GM19467 (cell line): ENCODE data around the gene SLC22A15.
"Not testable (repeated sequence)": the region's sequence is repeated elsewhere in the genome, so short reads cannot be mapped to it uniquely, and the experiment has no call there.

ENCODE experiments used
- ATAC-seq: cut with Tn5 transposase; IDR thresholded peaks from one replicate; pipeline ENCODE4 v1.9.1; 2021; ENCODE audit warnings: mild to moderate bottlenecking, moderate library complexity; ENCODE audit not compliant: unreplicated experiment

The SLC22A15 gene

DNA sequence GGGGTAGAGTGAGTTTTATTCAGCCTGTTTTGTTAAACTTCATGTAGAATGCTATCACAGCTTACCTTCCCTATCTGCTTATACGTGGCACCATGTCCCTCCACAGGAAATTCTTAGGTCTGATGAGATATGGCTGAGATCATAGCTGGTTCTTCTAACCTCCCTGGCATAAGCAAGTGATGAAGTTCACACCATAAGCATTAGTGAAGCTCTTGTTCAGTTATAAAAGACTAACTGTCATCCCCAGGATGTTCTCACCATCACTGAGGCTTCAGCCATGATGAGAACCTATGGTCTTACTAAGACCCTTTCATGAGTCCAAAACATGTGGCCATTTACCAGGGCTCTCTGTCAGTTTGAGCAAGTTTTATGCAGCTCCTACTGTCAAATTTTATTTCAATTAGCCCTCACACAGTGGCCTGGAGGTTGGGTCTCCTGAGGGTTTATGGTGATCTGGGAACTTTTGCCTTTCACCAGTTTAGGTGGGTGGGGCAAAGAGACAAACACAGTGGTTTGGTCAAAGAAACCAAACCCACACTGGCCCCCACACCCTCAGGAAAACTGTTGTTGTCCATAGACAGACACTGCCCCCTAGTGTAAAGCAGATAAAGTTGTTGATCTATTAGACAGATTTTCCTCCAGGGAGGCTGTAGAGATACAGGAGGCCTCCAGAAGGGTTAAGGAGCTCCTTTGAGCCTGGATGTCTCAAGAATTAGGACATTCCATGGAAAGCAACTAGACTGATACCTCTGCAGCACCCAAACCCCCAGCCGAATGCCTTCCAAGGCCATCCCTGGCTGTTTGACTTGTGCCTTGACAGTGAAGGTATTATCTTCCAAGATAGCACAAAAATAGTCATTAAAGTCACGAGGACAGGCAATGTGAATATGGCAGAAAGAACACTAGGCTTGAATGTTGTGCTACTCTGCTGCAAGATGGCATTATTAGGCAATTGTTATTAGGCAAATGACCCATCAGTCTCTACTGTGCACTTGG is 5.0 kb downstream of the SLC22A15 start:
- ATAC-seq: no peak

GRCh38 chr1:115982400-115982799 is 6.1 kb downstream of the SLC22A15 start:
- no peak for ATAC-seq

DNA sequence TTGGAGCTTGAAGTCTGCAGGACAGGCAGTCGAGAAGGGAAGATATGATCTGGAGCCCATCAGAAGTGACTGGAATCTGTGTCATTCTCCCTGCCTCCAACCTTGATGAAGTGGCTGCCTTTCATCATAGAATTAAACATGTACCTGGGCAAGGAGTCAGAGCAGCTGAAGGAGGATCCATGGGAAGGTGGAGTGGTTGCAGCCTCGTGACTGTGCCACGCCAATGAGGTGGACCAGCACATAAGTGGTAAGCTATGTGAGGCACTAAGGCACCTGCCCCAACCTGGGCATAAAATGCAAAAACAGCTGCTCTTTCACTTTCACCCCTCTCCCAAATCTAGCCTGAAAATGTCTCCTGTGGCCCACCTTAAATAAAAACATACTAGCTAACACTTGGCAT is 7.3 kb downstream of the SLC22A15 start:
- ATAC-seq: no peak

DNA sequence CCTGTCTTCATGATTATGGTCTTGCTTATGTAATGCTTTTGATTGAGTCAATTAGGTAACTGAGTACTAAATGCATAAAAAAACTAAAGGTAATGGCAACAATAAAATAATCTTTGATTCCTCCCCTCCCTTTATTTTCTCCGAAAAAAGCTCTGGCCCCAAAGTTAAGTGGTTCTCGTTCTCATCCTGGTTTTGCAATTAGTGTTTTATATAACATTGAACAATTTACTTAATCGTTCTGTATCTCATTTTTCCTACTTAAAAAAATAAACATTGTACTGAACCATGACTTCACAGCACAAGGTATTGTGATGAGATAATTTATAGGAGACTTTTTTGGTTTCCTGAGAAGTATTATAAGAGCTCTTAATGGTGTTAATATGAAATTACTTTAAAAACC is 11.3 kb downstream of the SLC22A15 start:
- ATAC-seq: no peak

DNA sequence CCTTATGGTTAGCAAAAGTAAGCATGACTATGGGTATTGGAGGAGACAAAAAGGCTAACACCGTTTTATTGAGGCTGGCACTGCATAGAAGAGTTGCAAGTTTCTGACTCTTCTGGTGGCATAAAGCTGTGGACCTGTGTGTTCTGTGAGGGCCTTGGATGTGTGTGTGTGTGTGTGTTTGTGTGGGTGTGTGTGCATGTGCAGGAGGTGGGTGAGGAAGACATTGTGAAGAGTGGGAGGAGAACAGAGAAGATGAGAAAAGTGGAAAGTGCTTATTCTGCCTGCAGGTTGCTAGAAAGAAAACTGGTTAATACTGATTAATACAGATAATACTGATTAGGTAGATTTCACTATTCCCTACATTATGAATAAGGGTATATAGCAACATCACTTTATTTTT is 12.6 kb downstream of the SLC22A15 start:
- ATAC-seq: no peak

DNA sequence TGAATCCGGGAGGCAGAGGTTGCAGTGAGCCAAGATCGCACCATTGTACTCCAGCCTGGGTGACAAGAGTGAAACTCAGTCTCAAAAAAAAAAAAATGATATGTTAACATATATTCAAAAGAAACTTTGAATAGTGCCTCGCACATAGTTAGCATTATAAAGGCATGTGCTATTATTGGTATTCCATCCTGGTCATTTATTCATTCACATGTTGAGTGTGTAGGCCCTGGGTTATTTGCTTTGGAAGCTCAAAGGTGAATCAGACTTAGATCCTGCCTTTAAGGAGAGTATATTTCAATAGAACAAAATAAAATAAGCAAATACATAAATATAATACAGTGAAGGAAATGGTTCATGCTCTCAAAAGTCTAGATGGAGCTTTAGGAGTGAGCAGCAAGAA is 13.4 kb downstream of the SLC22A15 start:
- ATAC-seq: no peak

DNA sequence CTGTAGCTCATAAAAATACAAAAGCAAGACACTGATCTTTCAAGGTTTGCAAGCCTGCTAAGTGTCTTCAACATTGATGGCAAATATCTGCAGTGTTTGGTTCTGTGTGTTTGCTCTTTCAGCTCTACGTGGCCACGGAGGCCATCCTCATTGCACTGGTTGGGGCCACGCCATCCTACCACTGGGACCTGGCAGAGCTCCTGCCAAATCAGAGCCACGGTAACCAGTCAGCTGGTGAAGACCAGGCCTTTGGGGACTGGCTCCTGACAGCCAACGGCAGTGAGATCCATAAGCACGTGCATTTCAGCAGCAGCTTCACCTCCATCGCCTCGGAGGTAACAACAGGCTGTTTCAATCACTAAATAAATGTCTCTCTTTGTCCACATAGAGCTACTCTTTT is 15.6 kb downstream of the SLC22A15 start:
- no peak for ATAC-seq

DNA sequence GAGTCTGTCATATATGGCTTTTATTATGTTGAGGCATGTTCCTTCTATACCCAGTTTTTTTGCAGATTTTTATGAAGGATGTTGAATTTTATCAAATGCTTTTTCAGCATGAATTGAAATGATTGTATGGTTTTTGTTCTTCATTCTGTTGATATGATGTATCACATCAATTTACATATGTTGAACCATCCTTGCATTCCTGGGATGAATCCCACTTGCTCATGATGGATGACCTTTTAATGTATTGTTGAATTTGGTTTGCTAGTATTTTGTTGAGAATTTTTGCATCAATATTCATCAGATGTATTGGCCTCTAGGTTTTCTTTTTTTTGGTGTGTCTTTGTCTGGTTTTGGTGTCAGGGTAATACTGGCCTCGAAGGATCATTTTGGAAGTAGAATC is 21.6 kb downstream of the SLC22A15 start:
- not testable (repeated sequence) for ATAC-seq

DNA sequence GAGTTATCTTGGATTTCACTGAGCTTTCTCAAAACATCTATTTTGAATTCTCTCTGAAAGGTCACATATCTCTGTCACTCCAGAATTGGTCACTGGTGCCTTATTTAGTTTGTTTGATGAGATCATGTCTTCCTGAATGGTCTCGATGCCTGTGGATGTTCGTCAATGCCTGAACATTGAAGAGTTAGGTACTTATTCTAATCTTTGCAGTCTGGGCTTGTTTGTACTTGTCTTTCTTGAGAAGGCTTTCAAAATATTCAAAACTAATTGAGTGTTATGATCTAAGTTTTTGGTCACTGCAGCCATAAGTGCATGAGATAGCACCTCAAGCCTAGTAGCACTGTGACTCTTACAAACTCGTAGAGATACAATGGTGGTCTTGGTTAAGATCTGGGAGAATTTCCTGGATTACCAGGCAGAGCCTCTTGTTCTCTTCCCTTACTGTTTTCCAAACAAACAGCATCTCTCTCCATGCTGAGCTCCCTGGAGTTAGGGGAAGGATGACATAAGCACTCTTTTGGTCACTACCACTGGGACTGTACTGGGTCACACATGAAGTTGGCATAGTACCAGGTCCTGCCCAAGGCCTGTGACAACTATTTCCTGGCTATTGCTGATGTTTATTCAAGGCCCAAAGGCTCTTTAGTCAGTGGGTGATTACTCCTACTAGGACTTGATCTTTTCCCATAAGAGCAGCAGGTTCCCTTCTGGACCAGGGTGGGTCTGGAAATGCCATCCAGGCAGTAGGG is 25.6 kb downstream of the SLC22A15 start:
- ATAC-seq: no peak

DNA sequence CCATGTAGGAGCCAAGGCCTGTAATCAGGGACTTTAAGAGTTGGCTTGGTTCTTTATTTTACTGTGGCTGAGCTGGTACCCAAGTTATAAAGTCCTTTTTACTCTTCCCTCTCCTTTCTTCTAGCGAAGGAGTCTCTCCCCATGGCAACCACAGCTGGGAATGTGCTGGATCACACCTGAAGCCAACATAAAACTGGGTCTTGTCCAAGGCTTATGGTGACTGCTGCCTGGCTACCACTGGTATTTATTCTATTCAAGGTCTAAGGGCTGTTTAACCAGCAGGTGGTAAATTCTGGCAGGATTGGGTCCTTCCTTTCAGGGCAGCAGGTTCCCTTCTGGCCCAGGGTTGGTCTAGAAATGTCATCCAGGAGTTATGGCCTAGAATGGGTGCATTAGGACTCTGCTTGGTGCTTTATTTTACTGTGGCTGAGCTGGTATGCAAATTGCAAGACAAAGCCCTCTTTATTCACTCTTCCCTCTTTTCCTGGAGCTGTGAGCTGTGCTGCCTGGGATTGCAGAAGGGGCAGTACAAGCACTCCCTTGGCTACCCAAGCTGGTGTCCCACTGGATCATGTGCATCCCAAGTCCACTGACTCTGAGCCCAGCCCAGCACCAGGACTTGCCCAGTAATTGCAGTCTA is 26.6 kb downstream of the SLC22A15 start:
- no peak for ATAC-seq

DNA sequence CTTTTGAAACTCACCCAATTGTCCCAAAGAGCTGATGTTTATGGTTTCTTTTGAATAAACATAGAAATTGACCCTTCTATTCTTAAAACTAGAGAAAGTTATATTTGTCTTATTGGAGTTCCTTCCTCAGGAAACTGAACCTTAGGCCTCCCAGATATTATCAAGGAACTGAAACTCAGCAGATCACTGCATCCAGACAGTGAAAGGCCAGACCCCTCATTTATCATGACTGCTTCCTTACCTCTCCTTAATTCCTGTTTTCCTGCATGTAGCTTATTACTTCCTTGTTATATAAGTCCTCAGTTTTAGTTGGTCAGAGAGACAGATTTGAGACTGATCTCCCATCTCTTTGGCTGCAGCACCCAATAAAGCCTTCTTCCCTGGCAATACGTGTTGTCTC is 27.5 kb downstream of the SLC22A15 start:
- ATAC-seq: no peak

GRCh38 chr1:116006486-116006964 is 30.2 kb downstream of the SLC22A15 start:
- peak; percentile 86 for ATAC-seq

- no peak for ATAC-seq
Measured at GRCh38 chr1:116008656-116009390, 32.5 kb downstream of the SLC22A15 start.

DNA sequence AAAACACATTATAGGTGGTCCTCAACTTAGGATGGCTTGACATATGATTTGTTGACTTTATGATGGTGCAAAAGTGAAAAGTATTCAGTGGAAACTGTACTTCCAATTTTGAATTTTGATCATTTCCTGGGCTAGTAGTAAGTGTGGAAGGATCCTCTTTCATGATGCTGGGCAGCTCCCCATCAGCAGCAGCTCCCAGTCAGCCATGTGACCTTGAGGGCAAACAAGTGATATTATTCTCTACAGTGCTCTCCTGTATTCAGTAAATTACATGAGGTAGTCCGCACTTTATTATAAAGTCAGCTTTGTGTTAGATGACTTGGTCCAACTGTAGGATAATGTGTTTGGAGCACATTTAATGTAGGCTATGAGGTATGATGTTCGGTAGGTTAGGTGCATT is 36.4 kb downstream of the SLC22A15 start:
- ATAC-seq: no peak

- ATAC-seq: no peak
Measured at GRCh38 chr1:116015679-116016078, 39.4 kb downstream of the SLC22A15 start.

GRCh38 chr1:116018007-116018406 is 41.7 kb downstream of the SLC22A15 start:
- no peak for ATAC-seq

DNA sequence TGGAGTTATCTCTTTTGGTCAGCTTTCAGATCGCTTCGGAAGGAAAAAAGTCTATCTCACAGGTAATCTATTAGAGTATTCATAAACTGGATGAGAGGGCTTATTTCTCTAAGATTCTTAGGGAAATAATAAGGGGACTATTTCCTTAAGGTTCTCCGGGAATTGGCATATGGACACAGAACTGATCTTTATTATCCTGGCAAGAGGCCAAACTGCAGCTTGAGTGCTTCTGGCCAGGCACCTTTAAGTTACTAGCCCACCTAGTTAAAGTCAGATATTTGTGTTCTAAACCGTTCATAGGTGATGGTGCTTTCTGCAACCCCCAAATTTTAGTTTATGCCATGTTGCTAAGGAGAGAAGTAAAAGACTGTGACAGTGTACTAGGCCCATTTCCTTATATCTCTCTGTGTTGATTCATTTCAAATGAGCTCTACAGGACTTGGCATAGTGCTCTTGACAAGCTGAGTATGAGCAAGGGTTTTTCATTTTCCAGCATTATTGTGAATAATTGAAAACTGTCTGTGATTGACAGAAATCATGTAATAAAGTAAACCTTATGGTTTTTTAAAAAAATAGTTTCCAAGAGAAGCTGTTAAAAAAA is 43.4 kb downstream of the SLC22A15 start:
- no peak for ATAC-seq

GRCh38 chr1:116020668-116021272 is 44.5 kb downstream of the SLC22A15 start:
- peak; percentile 88 for ATAC-seq

DNA sequence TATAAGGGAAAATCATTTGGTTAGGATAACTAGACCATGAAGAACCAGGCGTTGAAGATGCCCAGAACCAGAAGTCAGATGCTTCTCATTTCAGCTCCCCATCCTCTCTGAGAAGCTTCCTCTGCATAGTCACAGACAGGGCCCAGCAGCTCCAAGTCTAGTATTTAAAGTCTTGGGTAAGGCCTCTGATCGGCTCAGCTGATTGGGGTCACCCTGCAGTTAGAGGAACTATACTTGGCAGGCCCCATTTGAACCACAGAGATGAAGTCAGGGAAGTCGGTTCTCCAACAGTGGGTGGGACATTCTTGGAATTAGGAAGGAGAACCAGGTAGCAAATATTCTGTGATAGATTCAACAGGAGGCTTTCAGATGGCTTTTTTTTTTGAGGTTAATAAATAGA is 48.3 kb downstream of the SLC22A15 start:
- ATAC-seq: no peak

DNA sequence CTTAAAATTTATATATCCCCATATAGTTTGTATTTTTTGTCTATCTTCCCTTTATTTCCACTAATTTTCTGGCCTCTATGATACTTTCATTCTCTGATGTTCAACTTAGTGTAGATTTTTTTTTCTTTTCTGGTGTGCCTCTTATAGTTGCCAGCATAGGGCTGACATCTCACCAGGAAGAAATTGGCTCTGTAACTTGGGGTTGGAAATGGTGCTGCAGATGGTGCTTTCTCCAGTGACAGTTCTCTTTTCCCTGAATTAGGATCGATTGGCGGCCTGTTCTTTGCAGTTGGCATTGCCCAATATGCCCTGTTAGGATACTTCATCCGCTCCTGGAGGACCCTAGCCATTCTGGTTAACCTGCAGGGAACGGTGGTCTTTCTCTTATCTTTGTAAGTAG is 50.3 kb downstream of the SLC22A15 start:
- ATAC-seq: no peak
